Fibroblast of the aortic adventitia (primary cell): Measurements from ENCODE around the gene MAGEL2. TPM values are rescaled to one million over a fixed set of nuclear protein-coding genes. Genes with fewer than 3 reads are reported as not detected.

Experiments
- DNase-seq: peaks from one replicate; pipeline ENCODE4 v3.0.0-alpha.2; 2010; ENCODE audit warnings: low read depth
- H3K4me3 ChIP-seq: 2 replicates; pipeline ENCODE4 v1.5.1; 2011; ENCODE audit warnings: low read depth, mild to moderate bottlenecking, control low read depth, low read length, moderate library complexity
- total RNA-seq: library from RNA; depleted of rRNA; stranded (reverse); fragments of >200 nt; gene quantifications from 2 replicates; pipeline ENCODE4 v1.2.3, GENCODE V29; 2012; ENCODE audit warnings: low replicate concordance
- TF ChIP-seq, protein P1 (sequence below): IDR thresholded peaks from 2 replicates; pipeline ENCODE4 v1.5.1; 2011; ENCODE audit warnings: mild to moderate bottlenecking, low read length, control low read depth, inconsistent platforms; ENCODE audit not compliant: insufficient read depth

Gene MAGEL2
- total RNA-seq, 1 donor: under 0.01 TPM

DNA sequence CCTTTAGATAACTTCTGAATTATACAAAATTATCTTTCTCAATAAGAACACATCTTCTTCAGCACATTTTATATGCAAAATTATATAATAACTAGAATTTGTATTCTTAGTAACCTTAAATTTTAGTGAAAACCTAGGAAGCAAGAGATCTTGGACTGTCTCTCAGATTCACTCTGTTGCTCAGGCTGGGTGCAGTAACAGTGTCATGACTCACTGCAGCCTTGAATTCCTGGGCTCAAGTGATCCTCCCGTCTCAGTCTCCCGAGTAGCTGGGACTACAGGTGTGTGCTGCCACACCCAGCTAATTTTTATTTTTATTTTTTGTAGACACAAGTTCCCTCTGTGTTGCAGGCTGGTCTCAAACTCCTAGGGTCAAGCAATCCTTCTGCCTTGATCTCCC, 52.3 kb downstream of the MAGEL2 start:
- no peak for DNase-seq
- no peak overlapping the region for H3K4me3 ChIP-seq
- TF ChIP-seq, protein P1, sequence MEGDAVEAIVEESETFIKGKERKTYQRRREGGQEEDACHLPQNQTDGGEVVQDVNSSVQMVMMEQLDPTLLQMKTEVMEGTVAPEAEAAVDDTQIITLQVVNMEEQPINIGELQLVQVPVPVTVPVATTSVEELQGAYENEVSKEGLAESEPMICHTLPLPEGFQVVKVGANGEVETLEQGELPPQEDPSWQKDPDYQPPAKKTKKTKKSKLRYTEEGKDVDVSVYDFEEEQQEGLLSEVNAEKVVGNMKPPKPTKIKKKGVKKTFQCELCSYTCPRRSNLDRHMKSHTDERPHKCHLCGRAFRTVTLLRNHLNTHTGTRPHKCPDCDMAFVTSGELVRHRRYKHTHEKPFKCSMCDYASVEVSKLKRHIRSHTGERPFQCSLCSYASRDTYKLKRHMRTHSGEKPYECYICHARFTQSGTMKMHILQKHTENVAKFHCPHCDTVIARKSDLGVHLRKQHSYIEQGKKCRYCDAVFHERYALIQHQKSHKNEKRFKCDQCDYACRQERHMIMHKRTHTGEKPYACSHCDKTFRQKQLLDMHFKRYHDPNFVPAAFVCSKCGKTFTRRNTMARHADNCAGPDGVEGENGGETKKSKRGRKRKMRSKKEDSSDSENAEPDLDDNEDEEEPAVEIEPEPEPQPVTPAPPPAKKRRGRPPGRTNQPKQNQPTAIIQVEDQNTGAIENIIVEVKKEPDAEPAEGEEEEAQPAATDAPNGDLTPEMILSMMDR: no peak

DNA sequence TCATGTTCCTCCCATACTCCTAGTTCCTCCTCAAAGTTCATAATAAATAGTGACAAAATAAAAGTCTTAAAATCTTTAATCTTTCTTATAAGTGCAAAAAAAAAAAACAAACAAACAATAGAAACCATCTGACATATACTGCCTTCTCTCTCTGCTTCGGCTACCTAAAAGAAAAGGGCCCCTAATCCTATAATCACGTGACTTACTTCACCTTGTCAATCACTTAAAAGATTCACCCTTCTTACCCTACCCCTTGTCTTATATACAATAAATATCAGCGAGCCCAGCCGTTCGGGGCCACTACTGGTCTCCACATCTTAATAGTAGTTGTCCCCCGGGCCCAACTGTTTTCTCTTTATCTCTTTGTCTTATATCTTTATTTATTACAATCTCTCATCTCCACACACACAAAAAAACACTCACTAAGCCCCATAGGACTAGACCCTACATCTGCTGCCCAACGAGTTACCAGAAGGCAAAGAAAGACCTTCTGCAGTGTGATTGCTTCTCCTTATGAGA, 53.4 kb downstream of the MAGEL2 start:
- DNase-seq: no peak
- TF ChIP-seq, protein P1: no peak
- no peak overlapping the region for H3K4me3 ChIP-seq

Other genes with a start within 250 kb of the MAGEL2 start
- gene GOLGA6L2, start 200.6 kb downstream of the MAGEL2 start, total RNA-seq: not detected in 2 replicates
- gene MKRN3, start 82.2 kb downstream of the MAGEL2 start, total RNA-seq: 0.45 and 0.65 TPM in 2 replicates
- 28.4 and 89.0 TPM in 2 replicates for gene NDN, start 39.4 kb upstream of the MAGEL2 start, total RNA-seq